Ishikawa (cell line): ENCODE results near the gene BCL2L15.

Experiments
- CEBPB ChIP-seq: IDR thresholded peaks from 2 replicates; pipeline ENCODE4 v1.6.1; 2012
- CREB1 ChIP-seq: IDR thresholded peaks from 2 replicates; pipeline ENCODE4 v1.6.1; 2012; ENCODE audit warnings: low read depth
- EGR1 ChIP-seq: IDR thresholded peaks from 2 replicates; pipeline ENCODE4 v1.6.1; 2012
- EP300 ChIP-seq: IDR thresholded peaks from 2 replicates; pipeline ENCODE4 v1.6.1; 2012; ENCODE audit warnings: borderline replicate concordance
- FOXM1 ChIP-seq: IDR thresholded peaks from 2 replicates; pipeline ENCODE4 v1.6.1; 2012; ENCODE audit warnings: low read depth, borderline replicate concordance
- NFIC ChIP-seq: IDR thresholded peaks from 2 replicates; pipeline ENCODE4 v1.6.1; 2012
- RAD21 ChIP-seq: IDR thresholded peaks from 2 replicates; pipeline ENCODE4 v1.6.1; 2012; ENCODE audit warnings: low read depth
- TAF1 ChIP-seq: IDR thresholded peaks from 2 replicates; pipeline ENCODE4 v1.6.1; 2012; ENCODE audit warnings: low read depth, mild to moderate bottlenecking
- TCF12 ChIP-seq: IDR thresholded peaks from 2 replicates; pipeline ENCODE4 v1.6.1; 2012; ENCODE audit warnings: low read depth
- TEAD4 ChIP-seq: IDR thresholded peaks from 2 replicates; pipeline ENCODE4 v1.6.1; 2012
- YY1 ChIP-seq: IDR thresholded peaks from 2 replicates; pipeline ENCODE4 v1.6.1; 2012; ENCODE audit warnings: low read depth
- ZBTB7A ChIP-seq: IDR thresholded peaks from 2 replicates; pipeline ENCODE4 v1.6.1; 2012; ENCODE audit warnings: low read depth
- TF ChIP-seq, protein P1 (sequence below): IDR thresholded peaks from 2 replicates; pipeline ENCODE4 v1.6.1; 2012; ENCODE audit warnings: low read depth, mild to moderate bottlenecking
- TF ChIP-seq, protein P2 (sequence below): IDR thresholded peaks from 2 replicates; pipeline ENCODE4 v1.6.1; 2012
- TF ChIP-seq, protein P3 (sequence below): IDR thresholded peaks from 2 replicates; pipeline ENCODE4 v1.6.1; 2012

The BCL2L15 gene

DNA sequence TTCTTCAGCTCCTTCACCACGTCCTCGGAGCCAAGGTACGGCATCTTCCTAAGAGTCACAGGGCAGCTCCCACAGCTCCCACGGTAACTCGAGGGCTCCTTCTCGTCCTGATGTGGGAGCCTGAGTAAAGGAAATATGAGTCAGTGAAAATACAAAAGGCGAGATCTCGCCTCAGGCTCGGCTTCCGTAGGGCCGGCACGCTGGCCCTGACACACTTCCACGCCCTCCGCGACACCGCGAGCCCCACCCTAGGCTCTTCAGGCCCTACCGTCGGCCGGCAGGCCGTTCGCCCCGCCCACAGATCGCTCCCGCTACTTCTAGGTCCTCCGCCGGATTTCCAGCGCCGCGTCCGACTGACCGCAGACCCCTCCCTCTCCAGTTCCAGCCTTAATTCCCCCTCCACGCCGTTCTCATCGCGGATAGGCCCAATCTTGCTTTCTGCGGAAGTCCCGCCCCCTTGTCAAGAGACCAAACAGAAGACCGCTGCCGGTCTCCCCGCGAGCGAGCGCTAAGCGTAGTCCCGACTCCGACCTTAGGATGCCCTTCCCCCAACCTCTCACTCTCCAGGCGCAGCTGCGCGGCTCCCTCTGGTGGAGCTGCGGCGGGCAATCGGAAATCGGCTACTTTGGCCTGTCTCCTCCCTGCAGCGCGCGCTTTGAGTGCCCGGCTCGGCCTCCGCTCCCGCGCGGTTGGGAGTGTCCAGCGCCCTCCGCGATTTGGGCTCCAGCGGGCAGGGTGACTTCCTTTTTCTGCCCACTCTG is 17.5 kb upstream of the BCL2L15 start, which contains the start of the genes AP4B1 and DCLRE1B:
AP4B1 (minus strand) TSS at position 126 of the 761 bp plus-strand sequence; CDS start at position 44, 82 bp downstream.
DCLRE1B (plus strand) TSS at position 653 of the 761 bp plus-strand sequence. CDS start 261 bp downstream, outside the sequence.
- 0 out of 2 replicates have a peak, but pooled peaks have one; percentile 59 for TF ChIP-seq ZBTB7A
- TF ChIP-seq EGR1: 0 out of 2 replicates have a peak, but pooled peaks have one; percentile 26
- no peak for TF ChIP-seq CEBPB
- TF ChIP-seq, protein P1, sequence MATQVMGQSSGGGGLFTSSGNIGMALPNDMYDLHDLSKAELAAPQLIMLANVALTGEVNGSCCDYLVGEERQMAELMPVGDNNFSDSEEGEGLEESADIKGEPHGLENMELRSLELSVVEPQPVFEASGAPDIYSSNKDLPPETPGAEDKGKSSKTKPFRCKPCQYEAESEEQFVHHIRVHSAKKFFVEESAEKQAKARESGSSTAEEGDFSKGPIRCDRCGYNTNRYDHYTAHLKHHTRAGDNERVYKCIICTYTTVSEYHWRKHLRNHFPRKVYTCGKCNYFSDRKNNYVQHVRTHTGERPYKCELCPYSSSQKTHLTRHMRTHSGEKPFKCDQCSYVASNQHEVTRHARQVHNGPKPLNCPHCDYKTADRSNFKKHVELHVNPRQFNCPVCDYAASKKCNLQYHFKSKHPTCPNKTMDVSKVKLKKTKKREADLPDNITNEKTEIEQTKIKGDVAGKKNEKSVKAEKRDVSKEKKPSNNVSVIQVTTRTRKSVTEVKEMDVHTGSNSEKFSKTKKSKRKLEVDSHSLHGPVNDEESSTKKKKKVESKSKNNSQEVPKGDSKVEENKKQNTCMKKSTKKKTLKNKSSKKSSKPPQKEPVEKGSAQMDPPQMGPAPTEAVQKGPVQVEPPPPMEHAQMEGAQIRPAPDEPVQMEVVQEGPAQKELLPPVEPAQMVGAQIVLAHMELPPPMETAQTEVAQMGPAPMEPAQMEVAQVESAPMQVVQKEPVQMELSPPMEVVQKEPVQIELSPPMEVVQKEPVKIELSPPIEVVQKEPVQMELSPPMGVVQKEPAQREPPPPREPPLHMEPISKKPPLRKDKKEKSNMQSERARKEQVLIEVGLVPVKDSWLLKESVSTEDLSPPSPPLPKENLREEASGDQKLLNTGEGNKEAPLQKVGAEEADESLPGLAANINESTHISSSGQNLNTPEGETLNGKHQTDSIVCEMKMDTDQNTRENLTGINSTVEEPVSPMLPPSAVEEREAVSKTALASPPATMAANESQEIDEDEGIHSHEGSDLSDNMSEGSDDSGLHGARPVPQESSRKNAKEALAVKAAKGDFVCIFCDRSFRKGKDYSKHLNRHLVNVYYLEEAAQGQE: no peak
- TF ChIP-seq NFIC: 0 out of 2 replicates have a peak, but pooled peaks have one; percentile 9
- TF ChIP-seq FOXM1: no peak
- TF ChIP-seq CREB1: peak; percentile 22; the same call in 1 of the 2 replicates
- TF ChIP-seq, protein P2, sequence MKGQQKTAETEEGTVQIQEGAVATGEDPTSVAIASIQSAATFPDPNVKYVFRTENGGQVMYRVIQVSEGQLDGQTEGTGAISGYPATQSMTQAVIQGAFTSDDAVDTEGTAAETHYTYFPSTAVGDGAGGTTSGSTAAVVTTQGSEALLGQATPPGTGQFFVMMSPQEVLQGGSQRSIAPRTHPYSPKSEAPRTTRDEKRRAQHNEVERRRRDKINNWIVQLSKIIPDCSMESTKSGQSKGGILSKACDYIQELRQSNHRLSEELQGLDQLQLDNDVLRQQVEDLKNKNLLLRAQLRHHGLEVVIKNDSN: no peak
- peak; percentile 80 for TF ChIP-seq YY1
- TF ChIP-seq TCF12: peak; percentile 76
- TF ChIP-seq, protein P3, sequence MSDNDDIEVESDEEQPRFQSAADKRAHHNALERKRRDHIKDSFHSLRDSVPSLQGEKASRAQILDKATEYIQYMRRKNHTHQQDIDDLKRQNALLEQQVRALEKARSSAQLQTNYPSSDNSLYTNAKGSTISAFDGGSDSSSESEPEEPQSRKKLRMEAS: no peak; the same call in none of the 2 replicates
- peak; percentile 69 for TF ChIP-seq RAD21
- TF ChIP-seq TAF1: peak; percentile 62; the same call in 1 of the 2 replicates
- no peak for TF ChIP-seq EP300
- TF ChIP-seq TEAD4: peak; percentile 34; the same call in 1 of the 2 replicates

DNA sequence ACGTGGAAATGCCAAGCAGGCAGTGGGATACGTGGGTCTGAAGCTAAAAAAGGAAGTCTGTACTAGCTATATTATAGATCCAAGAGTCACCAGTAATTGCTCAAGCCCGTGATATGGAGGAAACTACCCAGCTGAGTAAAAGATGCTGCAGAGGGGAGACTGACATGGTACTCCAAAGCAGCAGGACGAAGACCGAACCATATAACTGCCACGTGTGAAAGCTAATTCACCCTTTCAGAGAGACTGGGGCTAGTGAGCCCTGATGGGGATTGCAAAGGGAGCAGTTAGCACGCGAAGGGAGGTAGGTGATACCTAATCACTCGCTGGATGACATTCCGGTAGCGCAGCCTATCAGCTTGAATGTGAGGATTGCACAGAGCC is 16.9 kb upstream of the BCL2L15 start:
- TF ChIP-seq EP300: no peak
- TF ChIP-seq, protein P1: no peak
- TF ChIP-seq RAD21: no peak

DNA sequence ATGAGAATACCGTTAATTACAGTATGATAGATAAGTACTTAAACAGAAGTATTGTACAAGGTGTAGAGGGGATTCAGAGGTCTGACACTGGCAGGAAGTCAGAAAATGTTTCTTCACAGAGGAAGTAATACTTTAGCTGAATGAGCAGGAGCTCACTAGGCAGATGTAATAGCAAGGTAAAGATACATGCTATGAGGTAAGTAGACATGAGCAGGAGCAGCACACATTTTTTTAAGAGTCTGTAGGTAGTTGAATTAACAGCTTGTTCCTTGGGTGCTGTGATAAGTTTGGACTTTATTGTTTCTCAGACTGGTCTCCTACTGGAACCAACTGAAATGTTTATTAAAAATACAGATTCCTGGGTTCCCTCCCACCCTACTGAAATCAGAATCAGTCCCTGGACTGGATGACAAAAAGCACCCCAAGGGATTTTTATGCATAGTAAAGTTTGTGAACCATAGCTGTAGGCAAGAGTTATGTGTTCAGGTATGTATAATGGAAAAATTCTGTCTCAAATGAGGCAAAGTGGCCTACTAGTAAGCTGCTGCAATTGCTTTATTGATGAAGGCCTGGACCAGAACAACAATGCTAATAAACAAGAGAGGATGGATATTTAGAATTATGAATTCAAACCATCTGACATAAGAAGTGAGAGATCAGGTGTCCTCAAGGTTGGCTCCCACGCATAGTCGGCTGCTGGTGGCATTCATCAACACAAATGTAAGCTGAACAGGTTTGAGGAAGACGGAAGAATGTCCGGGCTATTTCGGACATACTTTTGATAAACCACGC is 16.3 kb upstream of the BCL2L15 start:
- no peak for TF ChIP-seq ZBTB7A
- TF ChIP-seq, protein P2: no peak
- TF ChIP-seq, protein P1: no peak
- no peak for TF ChIP-seq TCF12

DNA sequence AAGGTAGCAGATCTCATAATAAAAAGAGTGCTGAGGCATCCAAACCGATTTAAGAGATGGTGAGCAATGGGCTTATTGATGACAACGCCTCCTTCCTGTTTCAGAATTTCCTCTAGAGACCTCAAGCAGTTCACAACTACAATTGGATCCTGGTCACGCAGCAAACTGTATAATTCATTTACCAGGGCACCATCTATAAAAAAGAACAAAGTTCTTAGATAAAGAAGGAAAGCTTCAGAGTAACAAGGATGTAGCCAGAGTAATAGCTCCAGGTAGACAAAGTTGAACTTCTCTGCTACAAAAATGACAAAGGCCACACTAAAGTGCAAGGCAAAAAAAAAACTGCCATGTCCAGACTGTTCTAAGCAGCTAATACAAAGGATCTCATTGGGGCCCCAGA is 13.8 kb upstream of the BCL2L15 start:
- TF ChIP-seq TAF1: no peak
- TF ChIP-seq FOXM1: no peak
- TF ChIP-seq YY1: no peak

DNA sequence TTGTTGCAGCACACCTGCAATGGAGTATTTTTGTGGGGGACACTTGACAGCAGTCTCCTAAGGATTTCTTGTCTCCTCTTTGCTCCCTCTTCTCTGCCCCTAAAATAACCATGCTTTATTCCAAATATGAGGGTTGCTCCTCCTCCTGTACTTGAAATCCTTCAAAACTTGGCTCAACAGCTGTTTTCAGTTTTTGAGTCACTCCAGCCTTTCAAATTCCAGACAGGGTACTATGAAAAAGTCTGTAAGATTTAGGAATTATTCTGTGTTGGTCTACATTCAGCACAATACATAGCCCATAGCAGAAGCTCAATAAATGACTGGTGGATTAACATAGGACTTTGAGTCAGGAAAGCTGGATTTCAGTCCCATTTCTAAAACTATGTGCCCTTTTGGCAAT is 11.7 kb upstream of the BCL2L15 start:
- TF ChIP-seq ZBTB7A (no peak), YY1 (no peak), NFIC (no peak), CREB1 (no peak), TEAD4 (no peak), EGR1 (no peak)
- TF ChIP-seq, protein P1: no peak
- TF ChIP-seq, protein P2: no peak
